Right lobe of liver (tissue), 6 donors: ENCODE results near the gene EWSR1. TPM values are rescaled to one million over a fixed set of nuclear protein-coding genes. Genes with fewer than 3 reads are reported as not detected.

Experiments used
- ATAC-seq, 4 donors: fragments of 200-7000 bp; cut with Tn5 transposase; one replicate each; pipeline ENCODE4 v1.9.1; 2020; ENCODE audit warnings: mild to moderate bottlenecking in 4 of 4, moderate library complexity in 4 of 4
- DNase-seq, 3 donors: peaks; one replicate each; pipeline ENCODE4 v3.0.0-alpha.2; 2020
- H3K27ac ChIP-seq, 3 donors: fragments of 200-600 bp; one replicate each; pipeline ENCODE4 v1.8.0; 2022
- H3K27me3 ChIP-seq, 2 donors: fragments of 200-600 bp; one replicate each; pipeline ENCODE4 v1.8.0; 2022
- H3K36me3 ChIP-seq, 4 donors: fragments of 200-600 bp; sonication (generic) in 1 of 4; one replicate each; pipeline versions ENCODE4 v1.5.1 to v1.8.0; 2017 to 2022; ENCODE audit warnings: control low read depth in 1 of 4
- H3K4me1 ChIP-seq, 4 donors: fragments of 200-600 bp; sonication (generic) in 1 of 4; one replicate each; pipeline versions ENCODE4 v1.5.1 to v1.8.0; 2017 to 2022; ENCODE audit warnings: control low read depth in 1 of 4
- H3K4me3 ChIP-seq, 3 donors: fragments of 200-600 bp; one replicate each; pipeline ENCODE4 v1.8.0; 2022
- H3K9me3 ChIP-seq, 4 donors: fragments of 200-600 bp; sonication (generic) in 1 of 4; one replicate each; pipeline versions ENCODE4 v1.5.1 to v1.8.0; 2017 to 2022; ENCODE audit warnings: control low read depth in 1 of 4
- CTCF ChIP-seq, 4 donors: fragments of 200-600 bp in 3 of 4; fragments of 450-650 bp in 1 of 4; IDR thresholded peaks; one replicate each; pipeline versions ENCODE4 v1.5.1 to v1.8.0; 2016 to 2022; ENCODE audit warnings: antibody characterized with exemption in 4 of 4, mild to moderate bottlenecking in 2 of 4
- POLR2A ChIP-seq: fragments of 450-650 bp; IDR thresholded peaks from one replicate; pipeline ENCODE4 v1.6.1; 2017; ENCODE audit warnings: antibody characterized with exemption, mild to moderate bottlenecking
- WGBS: methylation state at CpG from one replicate; pipeline ENCODE4 v1.1.6; 2018; ENCODE audit warnings: low coverage, low lambda C conversion rate; ENCODE audit not compliant: insufficient coverage; ENCODE audit errors: missing lambda C conversion rate; 5-methylcytosine and 5-hydroxymethylcytosine counted together
- intact Hi-C, 2 donors: fragments of 100-400 bp; cut with DNase I; formaldehyde crosslinking; loops; one replicate each; pipeline versions ENCODE4 v1.11.2 to v1.14.1; 2022
- total RNA-seq, 6 experiments: library from RNA; depleted of rRNA in 2 of 6; stranded (reverse); fragments of >200 nt in 2 of 6; fragmentation: NEBNext Ultra II Directional in 3 of 6; extraction: Animal tissue kit (Norgen Biotek cat#: 25700) in 3 of 6; gene quantifications; one replicate each; pipeline versions ENCODE4 v1.1.0 to v1.2.4, GENCODE V29; 2016 to 2023
- donor health status: DM: no; HTN: yes; CAD: no.
- donor health status: DM: no; HTN: no; CAD: no.
- donor health status: DM: no; HTN: no; CAD: no.
- donor health status: DM: no; HTN: yes; CAD: no.
- donor health status: DM: no; HTN: yes; CAD: no.

The EWSR1 gene
- total RNA-seq, 6 experiments from 2014 or later = 75.0 to 112 (median 98.2) TPM

- intact Hi-C loops = no loop called here
- TF ChIP-seq POLR2A = no peak
- TF ChIP-seq CTCF (IDR thresholded peaks at IDR 0.05) = no peak
- DNase-seq (no peak), ATAC-seq (no peak)
- no peaks in the 10 kb centered on the region for H3K9me3 ChIP-seq
- H3K27ac ChIP-seq = no peak overlapping the region
- H3K4me1 ChIP-seq = no peaks in the 10 kb centered on the region
- no peak overlapping the region for H3K4me3 ChIP-seq
- peaks cover 27 to 100% (median 62%) of the 10 kb centered on the region in 4 donors for H3K36me3 ChIP-seq
- no peaks in the 10 kb centered on the region for H3K27me3 ChIP-seq
- 100% methylated on average over 1 of the region's 3 CpGs for WGBS
These were observed 16.1 kb downstream of the EWSR1 start for GRCh38 chr22:29284196-29284595.

DNA sequence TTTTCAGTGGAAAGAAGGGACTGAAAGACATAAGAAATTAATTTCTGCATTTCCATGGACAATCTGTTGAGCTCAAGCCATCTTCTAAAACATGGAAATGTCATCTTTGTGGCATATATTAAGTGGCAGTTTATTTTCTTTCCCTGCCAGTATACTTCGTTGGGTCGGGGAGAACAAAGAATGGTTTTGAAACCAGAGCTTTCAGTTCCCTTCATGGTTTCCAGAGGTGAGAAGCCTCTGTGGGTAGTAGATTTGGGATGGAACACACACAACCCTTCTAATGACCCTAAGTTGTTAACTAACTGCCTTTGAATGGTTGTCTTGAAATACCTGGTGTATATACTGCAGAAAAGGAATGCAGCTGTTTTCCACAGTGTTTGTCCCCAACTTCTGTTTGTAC, 20.8 kb downstream of the EWSR1 start:
- ATAC-seq (no peak), DNase-seq (no peak)
- no peak overlapping the region for H3K4me3 ChIP-seq
- 69% methylated on average over 2 of the region's 2 CpGs for WGBS
- intact Hi-C loops = no loop called here
- peaks cover 29 to 100% (median 65%) of the 10 kb centered on the region in 4 donors for H3K36me3 ChIP-seq
- H3K27me3 ChIP-seq = no peaks in the 10 kb centered on the region
- H3K9me3 ChIP-seq = no peaks in the 10 kb centered on the region
- no peaks in the 10 kb centered on the region for H3K4me1 ChIP-seq
- H3K27ac ChIP-seq = no peak overlapping the region
- TF ChIP-seq CTCF (IDR thresholded peaks at IDR 0.05) = no peak
- TF ChIP-seq POLR2A = no peak

DNA sequence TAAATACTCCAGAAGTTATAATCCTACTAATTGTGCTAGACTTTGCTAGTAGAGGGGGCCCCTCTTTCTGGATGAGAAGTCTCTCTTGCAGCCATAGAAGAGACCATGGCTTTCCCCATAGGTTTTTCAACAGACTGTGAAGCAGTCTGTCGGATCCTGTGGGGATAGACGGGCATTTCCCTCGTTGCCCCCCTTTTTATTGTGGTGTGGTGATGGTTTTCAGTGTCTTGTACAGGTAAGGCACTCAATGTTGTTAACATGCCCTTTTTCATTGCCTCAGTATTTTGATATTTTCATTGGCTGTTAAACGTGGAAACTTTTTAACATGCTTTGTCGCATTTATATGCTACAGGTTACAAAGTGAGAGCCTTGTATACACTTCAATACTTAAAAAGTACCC, 22.0 kb downstream of the EWSR1 start:
- WGBS = 62% methylated on average over 5 of the region's 5 CpGs
- no peak for TF ChIP-seq POLR2A
- Histone ChIP-seq H3K27me3 (no peaks in the 10 kb centered on the region), H3K9me3 (no peaks in the 10 kb centered on the region), H3K36me3 (peaks cover 27 to 100% (median 64%) of the 10 kb centered on the region in 4 donors), H3K4me1 (no peaks in the 10 kb centered on the region), H3K4me3 (no peak overlapping the region), H3K27ac (no peak overlapping the region)
- intact Hi-C loops = no loop called here
- DNase-seq (no peak), ATAC-seq (no peak)

- no peak for DNase-seq
- TF ChIP-seq CTCF (IDR thresholded peaks at IDR 0.05) (no peak), POLR2A (no peak)
- H3K4me1 ChIP-seq = no peaks in the 10 kb centered on the region
- H3K4me3 ChIP-seq = no peak overlapping the region
- H3K27me3 ChIP-seq = no peaks in the 10 kb centered on the region
- 73% methylated on average over 6 of the region's 7 CpGs for WGBS
- no peak for ATAC-seq
- no peaks in the 10 kb centered on the region for H3K9me3 ChIP-seq
- no peak overlapping the region for H3K27ac ChIP-seq
- intact Hi-C loops = no loop called here
- H3K36me3 ChIP-seq = peaks cover 28 to 100% (median 64%) of the 10 kb centered on the region in 4 donors
These were observed 23.1 kb downstream of the EWSR1 start for GRCh38 chr22:29291215-29291614.

- Histone ChIP-seq H3K27me3 (no peaks in the 10 kb centered on the region), H3K4me3 (no peak overlapping the region), H3K27ac (no peak overlapping the region), H3K36me3 (peaks cover 33 to 100% (median 71%) of the 10 kb centered on the region in 4 donors), H3K4me1 (no peaks in the 10 kb centered on the region), H3K9me3 (no peaks in the 10 kb centered on the region)
- intact Hi-C loops = no loop called here
- no peak for ATAC-seq
- DNase-seq = no peak
- TF ChIP-seq POLR2A = no peak
- no peak for TF ChIP-seq CTCF (IDR thresholded peaks at IDR 0.05)
These were observed 24.3 kb downstream of the EWSR1 start for GRCh38 chr22:29292379-29292778.
